ENCODE measurements around the gene ARL15.
A peak's percentile ranks its signal among the peaks of the same experiment; 100 is the strongest.

Gene ARL15

DNA sequence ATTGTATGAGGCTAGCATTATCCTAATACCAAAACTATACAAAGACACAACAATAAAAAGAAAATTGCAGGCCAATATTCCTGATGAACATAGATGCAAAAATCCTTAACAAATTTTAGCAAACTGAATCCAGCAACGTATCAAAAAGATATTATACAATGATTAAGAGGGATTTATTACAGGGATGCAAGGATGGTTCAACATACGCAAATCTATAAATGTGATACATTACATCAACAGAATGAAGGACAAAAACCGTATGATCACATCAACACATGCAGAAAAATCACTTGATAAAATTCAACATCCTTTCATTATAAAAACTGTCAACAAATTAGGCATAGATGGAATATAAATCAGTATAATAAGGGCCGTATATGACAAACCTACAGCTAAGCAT, 27.1 kb upstream of the ARL15 start:
- Histone ChIP-seq H3K18ac (ENCODE audit: low read length) (no peak overlapping the region), H3K14ac (ENCODE audit: low read length) (no peak overlapping the region), H4K12ac (ENCODE audit: low read depth, low read length) (no peak overlapping the region), H3K79me2 (ENCODE audit: control insufficient read depth, insufficient read depth, low read length, poor library complexity) (no peaks in the 10 kb centered on the region), H2BK120ac (ENCODE audit: insufficient read depth, low read length, poor library complexity) (no peak overlapping the region), H3K4me3 (ENCODE audit: low read depth, low read length) (no peak overlapping the region), H3K27me3 (ENCODE audit: insufficient read depth, low read length) (no peaks in the 10 kb centered on the region), H2AK5ac (ENCODE audit: low read length) (no peak overlapping the region), H4K8ac (ENCODE audit: low read depth, low read length) (no peak overlapping the region), H4K91ac (ENCODE audit: low read depth, low read length) (no peak overlapping the region), H3K9ac (ENCODE audit: low read length) (no peak overlapping the region), H3K23ac (ENCODE audit: low read length) (no peak overlapping the region), H2BK5ac (ENCODE audit: low read depth, low read length, poor library complexity) (no peak overlapping the region), H3K9me3 (ENCODE audit: insufficient read depth, low read depth, low read length) (peaks cover 7% of the 10 kb centered on the region), H2BK12ac (ENCODE audit: low read length) (no peak overlapping the region), H2AFZ (ENCODE audit: insufficient read depth, low read length, poor library complexity) (no peak overlapping the region), H3K4me2 (ENCODE audit: low read length) (no peak overlapping the region), H3K4me1 (ENCODE audit: control insufficient read depth in 1 of 2, insufficient read depth in 2 of 2, low read length in 2 of 2) (no peaks in the 10 kb centered on the region), H3K79me1 (ENCODE audit: low read length) (no peaks in the 10 kb centered on the region), H3K36me3 (ENCODE audit: control insufficient read depth in 1 of 2, insufficient read depth in 2 of 2, low read length in 2 of 2) (no peaks in the 10 kb centered on the region), H3K4ac (ENCODE audit: low read depth, low read length) (no peak overlapping the region), H3K27ac (ENCODE audit: low read depth, low read length) (no peak overlapping the region)
- no CpG with 5 or more reads among the region's 4 CpGs for WGBS (ENCODE audit: extremely low coverage, insufficient coverage, insufficient read length)
- no peak for DNase-seq

- Histone ChIP-seq H3K18ac (ENCODE audit: low read length) (no peak overlapping the region), H2BK120ac (ENCODE audit: insufficient read depth, low read length, poor library complexity) (no peak overlapping the region), H3K9ac (ENCODE audit: low read length) (no peak overlapping the region), H3K79me1 (ENCODE audit: low read length) (peaks cover 3% of the 10 kb centered on the region), H2BK12ac (ENCODE audit: low read length) (no peak overlapping the region), H2AFZ (ENCODE audit: insufficient read depth, low read length, poor library complexity) (no peak overlapping the region), H3K4me2 (ENCODE audit: low read length) (no peak overlapping the region), H2AK5ac (ENCODE audit: low read length) (no peak overlapping the region), H3K27me3 (ENCODE audit: insufficient read depth, low read length) (no peaks in the 10 kb centered on the region), H3K4me1 (ENCODE audit: control insufficient read depth in 1 of 2, insufficient read depth in 2 of 2, low read length in 2 of 2) (peaks cover 5 to 8% of the 10 kb centered on the region in 2 experiments), H3K14ac (ENCODE audit: low read length) (no peak overlapping the region), H2BK5ac (ENCODE audit: low read depth, low read length, poor library complexity) (no peak overlapping the region), H3K27ac (ENCODE audit: low read depth, low read length) (no peak overlapping the region), H3K79me2 (ENCODE audit: control insufficient read depth, insufficient read depth, low read length, poor library complexity) (no peaks in the 10 kb centered on the region), H3K9me3 (ENCODE audit: insufficient read depth, low read depth, low read length) (peaks cover 7% of the 10 kb centered on the region), H3K23ac (ENCODE audit: low read length) (no peak overlapping the region), H3K4me3 (ENCODE audit: low read depth, low read length) (no peak overlapping the region), H4K91ac (ENCODE audit: low read depth, low read length) (no peak overlapping the region), H3K36me3 (ENCODE audit: control insufficient read depth in 1 of 2, insufficient read depth in 2 of 2, low read length in 2 of 2) (no peaks in the 10 kb centered on the region), H4K12ac (ENCODE audit: low read depth, low read length) (no peak overlapping the region), H4K8ac (ENCODE audit: low read depth, low read length) (no peak overlapping the region), H3K4ac (ENCODE audit: low read depth, low read length) (no peak overlapping the region)
- WGBS (ENCODE audit: extremely low coverage, insufficient coverage, insufficient read length): no CpG with 5 or more reads among the region's 1 CpG
- no peak for DNase-seq
These were observed 22.3 kb upstream of the ARL15 start for GRCh38 chr5:54332720-54333119.

DNA sequence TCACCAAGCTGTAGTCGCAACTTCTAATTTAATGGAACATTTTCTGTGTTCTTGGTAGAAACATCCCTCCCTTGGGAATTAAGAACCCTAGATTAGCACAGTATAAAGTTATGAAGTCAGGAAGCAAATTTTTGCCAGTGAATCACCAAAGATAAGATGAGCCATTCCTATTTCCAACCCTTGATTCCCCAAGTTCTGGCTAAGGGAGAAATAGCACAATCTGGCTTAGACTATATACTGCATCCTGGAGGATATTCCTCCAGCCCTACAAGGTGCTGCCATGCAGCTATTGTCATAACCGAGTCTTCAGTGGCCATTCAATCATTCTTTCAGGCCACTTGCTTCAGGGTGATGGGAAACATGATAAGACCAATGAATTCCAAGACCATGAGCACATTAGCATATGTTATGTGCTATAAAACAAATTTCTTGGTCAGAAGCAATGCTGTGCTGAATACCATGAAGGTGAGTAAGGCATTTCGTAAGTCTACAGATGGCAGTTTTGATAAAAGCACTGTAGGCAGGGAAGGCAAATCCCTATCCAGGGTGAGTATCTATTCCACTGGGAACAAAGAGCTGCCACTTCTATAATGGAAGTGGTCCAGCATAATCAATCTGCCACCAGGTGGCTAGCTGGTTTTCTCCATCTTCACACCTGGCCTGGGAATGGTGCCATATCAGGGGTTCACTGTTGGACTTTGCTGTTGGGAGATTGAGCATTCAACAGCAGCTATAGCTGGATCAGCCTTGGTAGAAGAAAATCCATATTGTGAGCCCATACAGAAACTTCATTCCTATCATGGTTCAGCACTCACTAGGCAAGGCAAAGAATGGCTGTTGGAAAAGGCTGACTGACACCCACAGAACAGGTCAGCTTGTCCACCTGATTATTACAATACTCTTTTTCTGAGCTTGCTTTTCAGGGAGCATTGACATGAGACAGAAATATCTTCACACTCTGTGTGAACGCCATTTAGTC, 19.6 kb upstream of the ARL15 start:
- Histone ChIP-seq H3K79me1 (ENCODE audit: low read length) (peaks cover 3% of the 10 kb centered on the region), H2BK12ac (ENCODE audit: low read length) (no peak overlapping the region), H3K4me3 (ENCODE audit: low read depth, low read length) (no peak overlapping the region), H4K91ac (ENCODE audit: low read depth, low read length) (no peak overlapping the region), H3K14ac (ENCODE audit: low read length) (no peak overlapping the region), H4K12ac (ENCODE audit: low read depth, low read length) (no peak overlapping the region), H3K23ac (ENCODE audit: low read length) (no peak overlapping the region), H3K9ac (ENCODE audit: low read length) (no peak overlapping the region), H2BK120ac (ENCODE audit: insufficient read depth, low read length, poor library complexity) (peak overlapping the region; percentile 25), H2AFZ (ENCODE audit: insufficient read depth, low read length, poor library complexity) (no peak overlapping the region), H3K27me3 (ENCODE audit: insufficient read depth, low read length) (no peaks in the 10 kb centered on the region), H3K4me1 (ENCODE audit: control insufficient read depth in 1 of 2, insufficient read depth in 2 of 2, low read length in 2 of 2) (peaks cover 5 to 8% of the 10 kb centered on the region in 2 experiments), H3K4me2 (ENCODE audit: low read length) (peak overlapping the region; percentile 18), H4K8ac (ENCODE audit: low read depth, low read length) (no peak overlapping the region), H3K18ac (ENCODE audit: low read length) (no peak overlapping the region), H3K79me2 (ENCODE audit: control insufficient read depth, insufficient read depth, low read length, poor library complexity) (no peaks in the 10 kb centered on the region), H3K9me3 (ENCODE audit: insufficient read depth, low read depth, low read length) (peaks cover 7% of the 10 kb centered on the region), H3K36me3 (ENCODE audit: control insufficient read depth in 1 of 2, insufficient read depth in 2 of 2, low read length in 2 of 2) (no peaks in the 10 kb centered on the region), H2BK5ac (ENCODE audit: low read depth, low read length, poor library complexity) (no peak overlapping the region), H3K27ac (ENCODE audit: low read depth, low read length) (peak overlapping the region; percentile 36), H2AK5ac (ENCODE audit: low read length) (no peak overlapping the region), H3K4ac (ENCODE audit: low read depth, low read length) (no peak overlapping the region)
- DNase-seq: peak; percentile 85 to 97
- WGBS (ENCODE audit: extremely low coverage, insufficient coverage, insufficient read length): no CpG with 5 or more reads among the region's 4 CpGs

DNA sequence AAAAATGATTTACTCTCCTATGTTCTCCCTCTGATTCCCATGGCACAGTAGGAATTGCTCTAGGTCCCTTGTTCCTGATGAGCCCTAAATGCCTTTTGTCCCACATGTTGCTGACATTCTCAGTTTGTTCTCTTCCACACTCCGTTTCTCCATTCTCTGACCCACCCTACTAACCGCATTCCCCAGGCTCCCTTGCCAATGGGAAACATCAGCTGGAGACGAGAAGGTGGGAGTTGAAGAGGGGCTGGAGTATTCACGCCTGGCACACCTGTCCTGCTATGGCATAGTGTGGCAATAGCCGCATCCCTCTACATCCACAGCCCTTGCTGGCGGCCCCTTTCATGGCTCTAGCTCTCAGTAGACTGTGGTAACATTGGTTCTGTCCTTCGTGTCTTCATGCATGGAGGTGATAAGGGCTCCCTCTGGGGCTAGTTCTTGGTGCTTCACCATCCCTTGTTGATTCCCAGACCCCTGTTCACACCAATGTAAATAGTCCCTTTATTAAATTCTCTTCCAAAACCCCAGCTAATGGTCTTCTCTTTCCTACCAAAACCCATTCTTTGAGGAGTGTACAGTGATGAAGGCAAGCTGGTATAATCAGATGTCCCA, 16.4 kb upstream of the ARL15 start:
- WGBS (ENCODE audit: extremely low coverage, insufficient coverage, insufficient read length): no CpG with 5 or more reads among the region's 7 CpGs
- no peak overlapping the region for H4K12ac ChIP-seq (ENCODE audit: low read depth, low read length)

More for the DNA sequence above, 16.4 kb upstream of the ARL15 start:
- H4K91ac ChIP-seq (ENCODE audit: low read depth, low read length): no peak overlapping the region
- H3K9me3 ChIP-seq (ENCODE audit: insufficient read depth, low read depth, low read length): no peaks in the 10 kb centered on the region
- H3K79me1 ChIP-seq (ENCODE audit: low read length): peaks cover 3% of the 10 kb centered on the region
- H3K36me3 ChIP-seq (ENCODE audit: control insufficient read depth in 1 of 2, insufficient read depth in 2 of 2, low read length in 2 of 2): no peaks in the 10 kb centered on the region
- no peaks in the 10 kb centered on the region for H3K27me3 ChIP-seq (ENCODE audit: insufficient read depth, low read length)
- no peak overlapping the region for H2AK5ac ChIP-seq (ENCODE audit: low read length)
- no peaks in the 10 kb centered on the region for H3K79me2 ChIP-seq (ENCODE audit: control insufficient read depth, insufficient read depth, low read length, poor library complexity)
- H3K4me2 ChIP-seq (ENCODE audit: low read length): no peak overlapping the region
- no peak overlapping the region for H3K4ac ChIP-seq (ENCODE audit: low read depth, low read length)
- no peak for DNase-seq
- H3K27ac ChIP-seq (ENCODE audit: low read depth, low read length): no peak overlapping the region
- no peak overlapping the region for H3K23ac ChIP-seq (ENCODE audit: low read length)
- no peak overlapping the region for H3K14ac ChIP-seq (ENCODE audit: low read length)
- H3K4me1 ChIP-seq (ENCODE audit: control insufficient read depth in 1 of 2, insufficient read depth in 2 of 2, low read length in 2 of 2): peaks cover 5 to 8% of the 10 kb centered on the region in 2 experiments
- H2AFZ ChIP-seq (ENCODE audit: insufficient read depth, low read length, poor library complexity): no peak overlapping the region
- no peak overlapping the region for H4K8ac ChIP-seq (ENCODE audit: low read depth, low read length)
- no peak overlapping the region for H2BK120ac ChIP-seq (ENCODE audit: insufficient read depth, low read length, poor library complexity)
- H2BK5ac ChIP-seq (ENCODE audit: low read depth, low read length, poor library complexity): no peak overlapping the region
- H3K4me3 ChIP-seq (ENCODE audit: low read depth, low read length): no peak overlapping the region
- no peak overlapping the region for H3K9ac ChIP-seq (ENCODE audit: low read length)
- H2BK12ac ChIP-seq (ENCODE audit: low read length): no peak overlapping the region
- H3K18ac ChIP-seq (ENCODE audit: low read length): no peak overlapping the region

Measured in trophoblast cell (in vitro differentiated cells and primary cell).